Right kidney (tissue), 1 donor: ENCODE data around the gene CRYL1.

ENCODE experiments used
- DNase-seq: peaks from one replicate; pipeline ENCODE4 v3.0.0-alpha.2; 2016

The CRYL1 gene

GRCh38 chr13:20401531-20401930 is 124.1 kb downstream of the CRYL1 start:
- DNase-seq: no peak

DNA sequence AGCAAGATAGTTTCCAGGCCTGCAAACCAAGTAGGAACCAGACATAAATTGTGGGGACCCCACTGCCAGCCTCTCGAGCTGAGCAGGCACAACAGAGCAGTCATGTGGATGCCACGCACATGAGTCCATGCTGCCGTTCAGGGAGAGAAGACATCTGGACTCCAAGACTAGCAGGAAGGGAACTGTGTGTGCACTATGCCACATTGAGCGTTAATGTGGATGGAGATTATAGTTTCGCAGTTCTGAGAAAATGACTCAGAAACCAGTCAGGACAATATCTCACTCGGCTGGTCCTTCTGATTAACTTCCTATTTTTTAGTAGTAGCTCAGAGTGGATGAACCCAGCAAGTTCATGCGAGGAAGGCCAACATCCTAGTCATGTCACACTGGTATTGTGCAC is 124.9 kb downstream of the CRYL1 start:
- DNase-seq: no peak

DNA sequence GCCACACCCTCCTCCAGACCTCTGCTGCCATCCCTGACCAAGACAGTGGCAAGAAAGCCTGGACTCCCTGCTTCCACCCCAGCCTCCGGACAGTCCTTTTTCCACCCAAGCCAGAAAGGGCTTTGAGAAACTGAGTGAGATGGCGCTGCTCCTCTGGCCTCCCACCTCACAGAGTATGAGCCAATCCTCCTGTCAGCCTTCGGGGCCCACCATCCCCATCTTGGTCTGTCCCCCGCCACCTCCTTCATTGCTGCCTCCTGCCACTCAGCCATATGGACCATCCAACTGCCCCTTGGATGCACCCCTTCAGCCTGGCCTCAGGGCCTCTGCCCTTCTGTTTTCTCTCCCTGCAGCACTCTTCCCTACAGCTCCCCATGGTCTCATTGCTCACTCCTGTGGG is 125.7 kb downstream of the CRYL1 start:
- DNase-seq: no peak

- DNase-seq: no peak
These were observed 126.1 kb downstream of the CRYL1 start for GRCh38 chr13:20399515-20399914.

DNA sequence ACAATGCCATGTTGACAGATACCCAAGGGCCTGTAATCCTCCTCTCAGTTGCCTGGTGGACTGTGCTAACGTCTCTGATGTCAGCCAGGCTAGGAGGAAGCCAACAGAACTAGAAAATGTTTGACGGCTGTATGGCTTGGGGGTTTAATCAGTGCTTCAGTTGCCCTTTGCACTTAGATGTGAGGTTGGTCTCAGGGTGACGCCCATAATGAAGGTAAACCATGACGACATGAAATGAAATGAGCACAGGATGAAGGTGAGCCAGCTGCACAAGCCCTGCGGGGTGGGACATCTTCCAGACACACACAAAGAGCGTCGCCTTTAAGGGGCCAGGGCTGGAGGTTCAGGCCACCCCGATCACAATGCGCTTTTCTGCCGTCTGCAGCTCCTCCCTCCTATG is 127.2 kb downstream of the CRYL1 start:
- no peak for DNase-seq

DNA sequence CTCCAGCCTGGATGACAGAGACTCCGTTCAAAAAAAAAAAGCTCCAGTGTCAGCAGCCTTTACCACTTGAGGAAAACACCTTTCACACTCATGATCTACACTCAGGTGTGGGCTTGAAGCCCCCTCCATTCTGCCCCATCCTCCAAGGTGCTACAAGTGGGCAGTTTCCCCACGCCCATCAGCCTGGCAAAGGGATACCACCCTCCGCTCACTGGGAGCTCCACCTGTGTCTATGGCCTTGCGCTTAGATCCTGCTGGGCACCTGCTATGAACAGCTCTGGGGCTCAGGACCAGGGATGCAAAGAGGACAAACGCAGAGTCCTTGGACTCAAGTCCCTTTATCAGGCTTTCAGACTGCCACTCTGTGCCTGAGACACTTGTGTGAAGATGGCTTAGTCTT is 127.8 kb downstream of the CRYL1 start:
- no peak for DNase-seq

- no peak for DNase-seq
These were observed 130.4 kb downstream of the CRYL1 start for GRCh38 chr13:20395061-20395916.

- DNase-seq: no peak
These were observed 131.2 kb downstream of the CRYL1 start for GRCh38 chr13:20394506-20394905.

DNA sequence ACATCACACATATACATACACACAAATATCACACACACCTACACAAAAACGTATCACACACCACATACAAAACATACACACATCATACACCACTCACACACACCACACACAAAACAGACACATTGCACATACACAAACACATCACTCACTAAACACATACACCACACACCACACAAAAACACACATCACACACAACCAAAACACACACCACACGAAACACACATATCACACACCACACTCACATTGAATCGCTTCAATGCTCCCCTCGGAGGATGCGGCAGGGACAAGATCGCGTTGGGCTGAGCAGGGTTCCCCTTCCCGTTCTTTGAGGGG is 131.5 kb downstream of the CRYL1 start:
- DNase-seq: no peak

DNA sequence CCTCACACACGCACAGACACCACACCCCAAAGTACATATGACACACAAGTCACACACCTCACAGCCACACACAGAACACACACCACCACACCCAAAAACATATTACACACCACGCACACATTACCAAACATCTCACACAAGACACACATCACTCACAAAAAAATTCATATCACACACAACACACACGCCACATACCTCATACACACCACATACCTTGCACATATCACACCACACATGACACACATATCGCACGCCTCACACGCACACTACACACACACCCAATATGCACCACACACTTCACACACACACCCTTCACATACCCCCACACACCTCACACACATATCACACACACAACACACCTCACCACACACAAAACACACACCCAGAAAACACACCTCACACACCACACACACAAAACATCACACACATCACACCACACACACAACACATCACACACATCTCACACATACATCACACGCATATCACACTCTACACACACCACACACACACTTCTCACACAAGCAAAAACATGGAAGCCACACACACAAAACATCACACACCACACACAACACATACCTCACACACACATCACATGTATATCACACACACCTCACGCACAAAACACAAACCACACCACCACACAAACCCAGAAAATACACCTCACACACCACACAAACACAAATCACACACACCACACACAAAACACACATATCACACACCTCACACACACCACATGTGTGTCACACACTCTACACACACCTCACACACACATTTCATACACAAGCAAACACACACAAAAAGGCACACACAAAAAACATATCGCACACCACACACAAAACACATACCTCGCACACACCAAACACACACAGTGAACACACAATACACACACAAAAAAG is 132.1 kb downstream of the CRYL1 start:
- no peak for DNase-seq

GRCh38 chr13:20392530-20392929 is 133.1 kb downstream of the CRYL1 start:
- no peak for DNase-seq

DNA sequence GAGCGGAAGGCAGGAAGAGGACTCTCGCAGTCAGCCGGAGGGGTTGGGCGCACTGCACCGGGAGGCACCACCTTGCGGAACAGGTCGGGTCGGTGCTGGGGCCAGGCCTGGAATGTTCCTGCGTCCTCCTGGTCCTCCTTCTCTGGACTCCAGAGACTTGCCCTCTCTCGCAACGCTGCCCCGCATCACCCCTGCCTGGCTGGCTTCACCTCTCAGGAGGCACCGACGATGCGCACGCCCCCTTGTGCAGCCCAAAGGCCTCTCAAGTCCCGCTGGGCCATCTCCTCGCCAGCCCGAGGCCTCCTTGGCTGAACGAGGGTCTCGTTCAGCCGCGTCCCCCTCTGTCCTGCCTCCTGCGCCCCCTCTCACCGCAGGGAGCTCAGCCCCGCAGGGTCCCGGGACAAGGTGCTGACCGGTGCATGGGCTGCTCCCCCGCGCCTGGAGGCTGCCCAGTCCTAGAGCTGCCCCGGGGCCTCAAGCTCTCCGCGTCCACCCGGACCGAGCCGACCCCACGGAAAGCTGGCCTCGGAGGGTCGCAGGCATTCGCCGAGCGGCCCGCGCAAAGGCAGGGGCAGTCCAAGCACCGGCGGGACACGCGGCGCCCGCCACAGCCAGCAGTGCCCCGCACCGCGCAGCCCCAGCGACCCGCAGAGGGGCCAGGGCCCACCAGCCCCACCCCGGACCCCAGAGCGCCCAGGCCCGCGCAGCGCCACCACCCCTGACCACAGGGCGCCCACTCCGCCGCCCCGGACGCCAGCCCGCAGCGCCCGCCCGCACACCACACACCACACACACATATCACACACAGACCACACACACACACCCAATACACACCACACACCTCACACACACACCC is 133.8 kb downstream of the CRYL1 start:
- DNase-seq: no peak

DNA sequence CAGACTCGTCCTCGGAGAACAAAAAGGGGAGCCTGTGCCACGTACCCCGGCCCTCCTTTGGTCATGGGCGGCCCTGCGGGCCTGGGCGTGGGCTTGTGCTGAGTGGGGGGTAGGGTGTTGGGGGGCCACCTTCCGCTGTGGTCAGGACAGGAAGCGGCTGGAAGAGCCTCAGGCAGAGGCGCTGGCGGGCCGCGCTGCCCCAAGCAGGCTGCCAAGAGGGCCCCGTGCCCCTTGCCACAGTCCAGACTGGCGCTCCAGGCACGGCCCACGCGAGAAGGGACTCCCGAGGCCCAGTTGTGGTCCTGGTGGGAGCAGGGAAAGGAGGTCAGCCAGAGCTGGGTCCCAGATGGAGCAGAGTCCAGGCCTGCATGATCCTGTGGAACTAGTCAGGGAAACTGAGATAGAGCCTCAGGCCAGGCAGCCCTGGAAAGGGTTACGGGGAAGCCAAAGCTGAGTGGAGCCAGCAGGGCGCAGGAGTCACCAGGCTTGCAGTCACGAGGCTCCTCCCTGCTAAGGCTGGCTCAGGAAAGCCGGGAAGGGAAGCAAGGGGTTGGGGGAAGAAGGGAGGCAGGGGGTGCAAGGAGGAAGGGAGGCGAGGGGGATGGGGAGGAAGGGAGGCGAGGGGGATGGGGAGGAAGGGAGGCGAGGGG is 135.0 kb downstream of the CRYL1 start:
- DNase-seq: no peak

DNA sequence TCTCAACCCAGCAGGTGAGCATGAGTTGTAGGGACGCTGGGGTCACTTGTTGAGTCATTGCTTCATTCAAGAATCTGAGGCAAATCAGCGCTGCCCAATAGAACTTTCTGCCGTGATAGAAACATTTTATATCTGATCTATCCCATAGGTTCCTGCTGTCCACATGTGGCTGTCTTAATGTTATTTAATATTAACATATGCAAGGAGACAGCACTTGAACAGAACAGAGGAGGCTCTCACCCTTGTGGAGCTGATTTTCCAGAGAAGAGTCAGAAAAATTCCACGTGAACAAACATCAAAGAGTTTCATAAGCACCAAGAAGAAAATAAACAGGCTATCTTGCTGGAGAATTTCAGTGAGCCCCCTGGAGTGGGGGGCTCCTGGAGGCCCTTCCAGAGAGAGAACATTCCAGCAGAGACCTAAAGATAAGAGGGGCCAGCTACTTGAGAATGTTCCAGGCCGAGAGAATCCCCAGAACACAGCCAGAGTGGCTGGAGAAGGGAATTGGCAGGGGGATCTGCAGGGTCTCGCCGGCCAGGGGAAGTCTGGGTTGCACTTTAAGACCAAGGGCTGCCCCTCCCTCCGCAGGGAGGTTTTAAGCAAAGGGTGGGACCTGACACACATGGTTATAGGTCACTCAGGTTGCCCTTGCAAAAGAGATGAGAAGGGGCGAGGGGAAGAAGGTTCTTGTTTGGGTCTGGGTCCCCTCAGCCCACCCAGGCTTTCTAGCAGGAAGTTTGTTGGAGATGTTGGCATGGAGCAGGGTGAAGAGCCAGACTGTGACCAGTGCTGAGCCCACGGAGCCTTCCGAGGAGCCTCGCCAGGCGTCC is 135.7 kb downstream of the CRYL1 start:
- no peak for DNase-seq

DNA sequence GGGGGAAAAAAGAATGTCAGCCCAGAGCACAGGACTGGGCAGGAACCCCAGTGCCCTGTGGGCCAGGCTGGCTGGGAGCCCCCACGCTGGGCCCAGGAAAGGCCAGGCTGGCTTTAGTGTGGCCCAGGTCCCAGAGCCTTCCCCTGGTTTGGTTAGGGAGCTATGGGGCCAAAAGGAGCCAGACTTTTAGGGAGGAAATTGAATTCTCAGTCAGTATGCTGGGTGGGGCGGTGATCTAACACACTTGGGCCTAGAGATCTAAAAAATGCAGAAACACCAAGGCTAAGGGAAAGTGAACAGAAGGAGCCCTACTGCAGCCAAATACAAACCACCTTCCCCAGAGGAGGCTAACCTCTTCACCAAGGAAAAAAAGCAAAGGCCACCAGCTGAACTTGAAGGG is 137.5 kb downstream of the CRYL1 start:
- no peak for DNase-seq

DNA sequence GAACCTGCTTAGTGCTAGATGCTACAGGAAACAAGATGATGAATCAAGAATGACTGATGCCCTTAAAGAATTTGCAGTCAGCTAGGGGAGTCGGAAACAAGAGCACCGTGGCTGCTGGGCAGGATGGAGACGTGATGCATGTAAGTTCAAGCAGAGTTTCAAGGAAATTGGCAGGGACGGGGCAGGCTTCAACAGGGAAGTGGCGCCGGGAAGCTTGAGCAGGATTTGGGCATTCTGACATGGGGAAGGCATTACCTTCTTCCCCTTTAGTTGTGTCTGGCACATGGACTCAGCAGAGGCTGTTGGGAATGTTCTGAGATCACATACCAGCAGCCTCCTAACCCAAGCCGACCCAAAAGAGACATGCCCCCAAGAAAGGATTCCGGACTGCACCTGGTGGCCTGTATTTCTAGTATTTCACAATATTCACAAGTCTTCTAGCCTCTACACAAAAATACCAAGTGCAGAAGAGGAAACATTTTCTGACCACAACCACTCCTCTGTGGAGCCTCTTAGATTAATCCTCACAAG is 138.2 kb downstream of the CRYL1 start:
- DNase-seq: no peak

DNA sequence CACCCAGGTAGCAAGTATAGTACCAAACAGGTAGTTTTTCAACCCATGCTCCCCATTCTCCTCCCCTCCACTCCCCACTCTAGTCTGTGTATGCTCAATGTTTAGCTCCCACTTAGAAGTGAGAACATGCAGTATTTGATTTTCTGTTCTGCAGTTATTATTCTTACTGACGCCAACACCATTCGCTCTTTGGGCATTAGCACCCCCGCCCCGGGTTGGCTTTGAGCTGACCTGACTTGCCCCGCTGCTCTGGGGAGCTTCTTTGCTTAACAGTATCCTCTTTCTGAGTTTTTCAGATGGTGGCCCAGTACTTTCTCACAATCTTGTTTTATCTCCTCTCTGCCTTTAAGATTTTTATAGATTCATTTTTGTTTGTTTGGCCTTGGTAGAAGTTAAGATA is 138.7 kb downstream of the CRYL1 start:
- DNase-seq: no peak

DNA sequence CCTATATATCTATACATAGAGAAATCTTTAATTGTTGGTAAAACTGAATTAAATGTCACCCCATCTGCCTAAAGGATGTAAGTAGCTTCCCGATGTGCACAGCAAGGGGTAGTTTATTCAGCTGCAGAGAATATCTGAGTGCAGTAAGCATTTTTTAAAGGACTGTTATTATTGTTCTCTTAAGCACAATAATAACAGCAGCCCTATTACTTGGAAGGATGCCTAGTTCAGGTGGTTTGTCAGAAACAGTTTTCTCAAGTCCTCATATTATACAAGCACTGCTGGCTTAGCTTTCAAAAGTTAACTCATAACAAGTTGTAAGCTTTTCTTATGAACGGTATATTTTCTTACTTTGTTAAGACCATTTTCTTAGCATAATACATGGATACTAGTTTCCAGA is 142.6 kb downstream of the CRYL1 start:
- no peak for DNase-seq

DNA sequence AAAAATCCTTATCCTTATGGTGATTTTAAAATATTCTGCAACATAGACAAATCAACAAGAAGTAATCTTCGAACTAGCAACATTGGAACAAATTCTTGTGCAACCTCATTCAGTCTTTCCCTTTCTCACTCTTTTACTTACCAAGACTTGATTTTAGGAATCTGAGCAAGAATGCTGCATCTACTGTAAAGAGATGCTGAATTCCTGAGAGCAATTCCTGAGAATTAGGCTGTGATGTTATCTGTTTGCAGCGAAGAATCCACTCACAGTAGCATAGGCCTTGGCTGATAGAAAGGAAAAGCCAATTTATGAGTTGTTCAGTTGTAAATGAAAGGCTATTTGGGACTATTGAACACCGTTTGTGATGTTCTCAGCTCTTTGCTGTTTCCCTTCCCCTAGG is 144.3 kb downstream of the CRYL1 start:
- no peak for DNase-seq

DNA sequence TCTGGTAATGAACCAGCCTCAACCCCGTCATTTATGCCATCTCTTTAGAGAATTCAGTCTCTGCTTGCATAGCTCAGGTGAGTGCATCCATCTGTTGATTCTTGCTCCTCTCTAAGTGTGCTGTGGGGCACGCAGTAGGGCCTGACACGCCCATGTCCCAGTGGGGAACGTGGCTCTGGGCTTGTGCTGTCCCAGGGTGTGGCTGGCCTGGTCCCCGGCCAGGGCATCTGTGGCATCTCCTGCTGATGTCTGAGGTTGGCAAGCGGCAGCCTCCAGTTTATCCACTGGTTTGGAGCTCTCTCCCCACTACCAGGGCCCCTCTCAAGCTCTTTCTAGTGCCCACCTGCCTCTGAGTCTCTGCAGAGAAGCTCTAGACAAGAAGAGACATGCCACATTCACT is 146.9 kb downstream of the CRYL1 start:
- no peak for DNase-seq

GRCh38 chr13:20377720-20378119 is 147.9 kb downstream of the CRYL1 start:
- no peak for DNase-seq
